GM12891 (cell line): ENCODE results near the gene RALGAPA2.
A peak's percentile ranks its signal among the peaks of the same experiment; 100 is the strongest.

Experiments
- DNase-seq: peaks from one replicate; pipeline ENCODE4 v3.0.0; 2011; ENCODE audit warnings: low spot score; ENCODE audit not compliant: insufficient read length
- FAIRE-seq: peaks from 2 replicates; lab custom pipeline; 2011; peaks lifted over from hg19 to GRCh38; lab: Jason Lieb, UNC
- PAX5 ChIP-seq: IDR thresholded peaks from 2 replicates; pipeline ENCODE4 v1.6.1; 2011; ENCODE audit warnings: low read length, moderate library complexity, mild to moderate bottlenecking; ENCODE audit not compliant: insufficient read depth, severe bottlenecking
- POLR2A ChIP-seq: IDR thresholded peaks from 2 replicates; pipeline ENCODE4 v1.6.1; 2011; ENCODE audit warnings: low read depth, low read length, control low read depth
- POLR2AphosphoS5 ChIP-seq: IDR thresholded peaks from 2 replicates; pipeline ENCODE4 v1.6.1; 2011; ENCODE audit warnings: low read depth, low read length, control low read depth
- POU2F2 ChIP-seq: IDR thresholded peaks from 2 replicates; pipeline ENCODE4 v1.6.1; 2011; ENCODE audit warnings: low read depth, mild to moderate bottlenecking, control low read depth, low read length, moderate library complexity
- SPI1 ChIP-seq: IDR thresholded peaks from 2 replicates; pipeline ENCODE4 v1.6.1; 2011; ENCODE audit warnings: low read depth, low read length, control low read depth
- TAF1 ChIP-seq: IDR thresholded peaks from 2 replicates; pipeline ENCODE4 v1.6.1; 2011; ENCODE audit warnings: low read depth, low read length, control low read depth

RALGAPA2 gene

GRCh38 chr20:20499439-20499838 lies 213.0 kb downstream of the RALGAPA2 start:
- DNase-seq (no peak), FAIRE-seq (no peak)
- TF ChIP-seq SPI1 (no peak), POLR2AphosphoS5 (no peak), POLR2A (no peak), TAF1 (no peak)

GRCh38 chr20:20498076-20498861 lies 214.2 kb downstream of the RALGAPA2 start:
- no peak for DNase-seq

GRCh38 chr20:20497242-20497978 lies 215.0 kb downstream of the RALGAPA2 start:
- FAIRE-seq (peak; percentile 82), DNase-seq (no peak)
- TF ChIP-seq POLR2AphosphoS5 (no peak), POLR2A (no peak), SPI1 (peak; percentile 73)

More at GRCh38 chr20:20498076-20498861, 214.2 kb downstream of the RALGAPA2 start:
- no peak for TF ChIP-seq POLR2AphosphoS5
- TF ChIP-seq POU2F2, result no peak
- no peak for TF ChIP-seq PAX5
- no peak for TF ChIP-seq POLR2A
- no peak for TF ChIP-seq TAF1
- TF ChIP-seq SPI1, result no peak
- peak; percentile 41 for FAIRE-seq

GRCh38 chr20:20495729-20496503 lies 216.5 kb downstream of the RALGAPA2 start:
- TF ChIP-seq POLR2AphosphoS5 (no peak), POLR2A (no peak), PAX5 (no peak), TAF1 (no peak), POU2F2 (no peak), SPI1 (no peak)
- FAIRE-seq (no peak), DNase-seq (no peak)

- FAIRE-seq, result no peak
- DNase-seq, result no peak
- TF ChIP-seq POLR2AphosphoS5 (no peak), POLR2A (no peak), POU2F2 (no peak), PAX5 (no peak), SPI1 (no peak), TAF1 (no peak)
These were observed 218.7 kb downstream of the RALGAPA2 start for GRCh38 chr20:20493701-20494100.

GRCh38 chr20:20492521-20493332 lies 219.7 kb downstream of the RALGAPA2 start:
- DNase-seq (no peak), FAIRE-seq (no peak)
- TF ChIP-seq PAX5 (no peak), TAF1 (no peak)

- FAIRE-seq (no peak), DNase-seq (no peak)
- TF ChIP-seq POLR2A (no peak), POU2F2 (no peak), POLR2AphosphoS5 (no peak), SPI1 (no peak), TAF1 (no peak), PAX5 (no peak)
These were observed 220.6 kb downstream of the RALGAPA2 start for GRCh38 chr20:20491784-20492264.

- DNase-seq, result no peak
- FAIRE-seq, result peak; percentile 91
- TF ChIP-seq POU2F2, result no peak
- TF ChIP-seq TAF1, result no peak
- no peak for TF ChIP-seq POLR2AphosphoS5
- no peak for TF ChIP-seq SPI1
- no peak for TF ChIP-seq POLR2A
- TF ChIP-seq PAX5, result no peak
These were observed 221.2 kb downstream of the RALGAPA2 start for GRCh38 chr20:20491110-20491783.

- FAIRE-seq (no peak), DNase-seq (no peak)
- no peak for TF ChIP-seq POLR2AphosphoS5
- TF ChIP-seq POU2F2, result no peak
- no peak for TF ChIP-seq TAF1
- no peak for TF ChIP-seq POLR2A
- no peak for TF ChIP-seq SPI1
- TF ChIP-seq PAX5, result no peak
These were observed 221.8 kb downstream of the RALGAPA2 start for GRCh38 chr20:20490673-20491072.
